ENCODE results near the gene TMEM128.
"Not testable (repeated sequence)": the region's sequence is repeated elsewhere in the genome, so short reads cannot be mapped to it uniquely, and the experiment has no call there.

The TMEM128 gene

DNA sequence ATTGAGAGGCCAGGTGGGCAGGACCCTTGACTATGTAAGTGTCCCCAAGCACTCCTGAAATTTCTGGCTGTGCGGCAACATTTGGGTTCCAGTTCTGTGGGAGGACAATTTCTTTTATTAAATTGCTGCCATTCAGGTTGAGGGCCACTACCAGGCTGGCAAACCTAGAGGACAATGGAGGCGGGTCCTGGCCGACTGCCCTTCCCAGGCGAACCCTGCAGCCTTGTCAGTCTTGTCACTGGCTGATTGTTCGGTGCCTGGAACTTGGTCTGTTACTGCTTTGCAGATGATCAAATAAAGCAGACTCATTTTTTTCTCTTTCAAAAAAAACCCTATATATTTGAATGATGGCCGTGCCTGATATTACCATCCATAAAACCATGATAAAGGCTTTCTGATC is 6.6 kb upstream of the TMEM128 start:
- no peak for DNase-seq

DNA sequence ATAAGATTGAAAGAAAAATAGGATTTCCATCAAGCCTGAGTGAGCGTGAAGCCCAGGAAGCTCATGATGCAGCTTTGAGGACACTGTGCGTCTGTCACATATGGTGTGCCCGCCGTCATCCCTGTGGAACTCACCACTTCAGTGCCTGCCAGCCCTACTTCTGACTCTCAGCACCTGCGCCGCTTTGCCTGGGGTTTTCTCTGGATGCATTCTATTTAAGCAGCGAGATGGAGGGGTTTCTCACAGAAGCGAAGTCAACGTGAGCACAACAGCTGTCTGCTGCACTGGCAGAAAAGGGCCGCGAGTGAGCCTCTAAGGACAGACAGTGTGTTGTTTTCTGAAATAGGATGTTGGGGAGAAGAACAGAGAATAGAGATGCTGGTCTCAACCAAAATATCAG is 6.2 kb upstream of the TMEM128 start:
- no peak for DNase-seq

DNA sequence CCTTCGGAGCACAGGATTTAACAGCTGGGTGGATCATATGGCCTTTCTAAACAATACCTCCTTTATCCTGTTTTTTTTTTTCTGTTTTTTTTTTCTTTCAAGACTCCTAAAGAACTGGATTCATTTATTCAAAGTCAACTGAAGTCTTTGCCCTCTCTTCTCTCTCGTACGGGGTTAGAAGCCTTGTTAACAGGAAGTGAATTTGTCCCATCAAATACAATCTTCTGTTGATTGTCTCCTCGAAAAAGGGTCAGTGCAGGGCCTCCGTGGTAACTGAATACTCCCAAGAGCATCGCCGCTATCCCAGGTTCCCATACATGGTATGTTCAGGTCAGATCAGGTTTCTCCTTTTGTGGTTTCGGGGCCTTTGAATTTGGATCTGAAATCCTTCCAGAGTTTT is 1.8 kb upstream of the TMEM128 start:
- no peak for DNase-seq

DNA sequence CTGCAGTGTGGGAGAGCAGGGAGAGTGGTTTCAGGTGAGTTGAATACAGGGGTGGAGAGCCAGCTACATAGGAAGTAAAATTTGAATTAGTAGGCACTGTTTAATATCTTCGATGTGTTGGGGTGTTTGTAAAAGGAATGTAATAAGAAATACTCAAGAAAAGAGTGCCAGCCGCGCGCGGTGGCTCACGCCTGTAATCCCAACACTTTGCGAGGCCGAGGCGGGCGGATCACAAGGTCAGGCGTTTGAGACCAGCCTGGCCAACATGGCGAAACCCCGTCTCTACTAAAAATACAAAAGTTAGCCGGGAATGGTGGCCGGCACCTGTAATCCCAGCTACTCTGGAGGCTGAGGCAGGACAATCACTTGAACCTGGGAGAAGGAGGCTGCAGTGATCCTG is 1.3 kb upstream of the TMEM128 start:
- not testable (repeated sequence) for DNase-seq

DNA sequence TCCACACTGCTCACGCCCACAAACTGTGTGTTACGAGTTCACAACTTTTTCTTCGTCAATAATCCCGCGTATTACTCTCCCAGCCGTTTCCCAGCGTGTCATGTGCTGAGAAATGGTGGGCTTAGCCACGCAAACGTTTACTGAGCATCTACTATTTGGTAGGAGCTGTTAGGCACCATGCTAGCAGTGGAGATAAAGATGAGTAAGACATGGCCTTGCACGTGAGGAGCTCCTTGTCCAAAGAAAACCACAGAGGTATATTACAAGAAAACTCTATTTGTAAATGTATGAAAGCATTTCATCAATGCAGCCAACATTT is 821 bp upstream of the TMEM128 start:
- DNase-seq = no peak

DNA sequence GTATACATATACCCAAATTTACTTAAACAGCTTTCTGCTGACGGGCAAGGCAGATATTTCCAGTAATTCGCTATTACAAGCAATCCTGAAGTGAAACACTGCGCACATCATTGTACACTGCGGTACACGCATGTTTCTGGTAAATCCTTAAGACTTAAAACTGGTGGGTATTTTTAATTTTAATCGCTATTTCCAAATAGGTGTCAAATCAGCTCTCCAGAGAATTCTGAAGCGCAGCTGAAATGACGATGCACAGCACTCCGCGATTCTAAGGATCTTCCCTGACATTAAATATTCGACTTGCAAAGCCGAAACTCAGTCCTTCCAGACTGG is 361 bp downstream of the TMEM128 start:
- DNase-seq = no peak

DNA sequence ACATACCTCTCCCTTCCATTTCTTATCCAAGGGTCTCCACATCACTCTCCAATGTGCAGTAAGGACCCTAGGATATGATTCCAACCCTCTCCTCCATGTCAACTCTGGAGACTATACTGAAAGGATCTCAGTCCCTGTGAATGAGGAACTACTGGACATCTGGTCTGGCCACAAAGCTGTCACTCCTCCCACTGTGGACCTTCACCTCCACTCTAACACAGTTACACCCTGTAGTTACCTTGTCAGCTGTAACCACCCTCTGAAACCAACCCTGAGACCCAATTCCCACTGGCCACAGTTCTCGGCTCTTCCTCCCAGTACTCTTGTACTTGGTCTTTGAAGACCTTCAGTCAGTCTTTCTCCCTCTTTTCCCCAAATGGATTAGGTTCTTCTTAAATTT is 2.9 kb downstream of the TMEM128 start:
- DNase-seq = no peak

DNA sequence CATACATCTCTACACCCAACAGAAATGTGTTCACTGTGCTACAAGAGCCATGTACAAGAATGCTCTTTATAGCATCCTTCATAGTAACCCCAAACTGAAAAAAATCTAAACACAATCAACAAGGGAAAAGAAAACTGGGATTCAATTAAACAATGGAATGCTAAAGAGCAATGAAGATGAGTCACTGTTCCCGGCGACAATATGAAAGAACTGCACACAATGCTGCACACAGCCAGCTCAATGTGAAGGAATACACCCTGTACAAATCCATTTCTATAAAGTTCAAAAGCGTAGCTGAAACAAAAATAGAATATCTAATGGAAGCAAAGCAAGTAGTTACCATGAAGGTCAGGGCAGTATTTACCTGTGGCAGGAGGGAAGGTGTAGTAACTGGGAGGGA is 8.5 kb downstream of the TMEM128 start:
- DNase-seq = not testable (repeated sequence)

DNA sequence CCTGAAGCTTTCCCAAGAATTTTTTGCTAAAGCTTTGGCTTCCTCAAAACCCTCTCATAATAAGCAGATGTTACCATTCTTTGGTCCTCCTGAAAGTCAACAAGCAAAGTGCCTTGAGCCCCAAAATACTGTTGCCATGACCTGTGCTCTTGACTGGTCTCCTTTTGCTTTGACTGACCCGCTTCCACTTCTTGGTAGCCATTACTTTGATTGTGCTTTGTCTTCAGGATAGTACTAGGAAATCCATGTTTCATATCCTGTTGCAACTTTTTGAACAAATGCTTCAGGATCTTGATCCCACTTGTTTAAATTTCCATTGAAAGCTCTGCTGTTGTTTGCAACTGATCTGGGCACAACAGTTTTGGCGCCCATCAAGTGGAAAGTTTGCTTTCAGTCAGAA is 14.4 kb downstream of the TMEM128 start:
- DNase-seq = no peak

DNA sequence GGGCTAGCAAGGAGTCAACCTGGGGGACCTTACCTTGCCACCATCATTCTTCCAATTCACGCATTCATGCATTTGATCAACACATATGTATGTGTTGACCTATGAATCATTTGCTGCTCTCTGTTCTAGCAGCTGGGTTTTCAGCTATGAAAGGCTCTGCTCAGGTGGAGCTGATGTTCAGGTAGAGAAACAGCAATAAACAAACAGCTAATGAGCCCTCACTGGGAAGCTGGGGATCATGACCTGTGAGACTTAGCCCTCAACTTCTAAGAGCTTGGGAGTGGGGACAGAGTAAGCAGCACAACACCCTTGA is 19.7 kb downstream of the TMEM128 start:
- DNase-seq = no peak

DNA sequence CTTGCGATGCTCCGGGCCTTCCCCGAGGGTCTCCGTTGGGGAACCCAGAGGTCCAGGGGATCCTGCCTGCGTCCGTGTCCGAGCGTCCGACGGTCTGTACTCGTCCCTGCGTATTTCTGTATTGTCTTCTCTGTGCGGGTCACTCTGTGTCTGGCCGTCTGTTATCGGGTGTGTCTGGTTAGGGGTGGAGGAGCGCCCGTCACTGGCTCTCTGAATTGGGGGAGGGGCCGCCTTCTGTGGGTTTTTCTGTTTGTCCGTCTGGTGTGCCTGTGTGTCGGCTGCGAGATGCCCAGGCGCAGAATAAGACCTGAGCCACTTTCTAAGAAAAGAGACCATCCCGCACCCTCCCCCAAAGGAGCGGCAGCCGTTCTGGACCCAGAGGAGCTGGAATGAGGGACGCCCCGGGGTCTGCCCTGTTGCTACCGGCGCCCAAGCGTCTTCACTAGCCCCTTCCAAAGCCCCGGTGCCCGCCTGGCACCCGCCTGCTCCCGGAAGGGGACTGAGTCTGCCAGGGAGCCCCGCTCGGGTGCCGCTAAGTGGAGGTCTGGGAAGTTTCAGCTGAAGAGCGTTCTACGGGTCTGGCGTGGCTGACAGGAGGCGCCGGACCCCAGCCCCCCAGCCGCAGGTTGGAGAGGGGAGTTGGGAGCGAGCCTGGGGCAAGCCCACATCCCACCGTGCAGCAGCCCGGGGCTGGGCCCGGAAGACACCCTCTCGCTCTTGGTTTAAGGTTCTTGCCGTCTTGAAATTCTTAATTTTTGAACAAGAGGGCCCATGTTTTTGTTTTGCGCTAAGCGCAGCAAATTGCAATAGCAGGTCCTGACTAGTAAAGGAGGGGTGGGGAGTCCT is 20.3 kb downstream of the TMEM128 start:
- DNase-seq = no peak

DNA sequence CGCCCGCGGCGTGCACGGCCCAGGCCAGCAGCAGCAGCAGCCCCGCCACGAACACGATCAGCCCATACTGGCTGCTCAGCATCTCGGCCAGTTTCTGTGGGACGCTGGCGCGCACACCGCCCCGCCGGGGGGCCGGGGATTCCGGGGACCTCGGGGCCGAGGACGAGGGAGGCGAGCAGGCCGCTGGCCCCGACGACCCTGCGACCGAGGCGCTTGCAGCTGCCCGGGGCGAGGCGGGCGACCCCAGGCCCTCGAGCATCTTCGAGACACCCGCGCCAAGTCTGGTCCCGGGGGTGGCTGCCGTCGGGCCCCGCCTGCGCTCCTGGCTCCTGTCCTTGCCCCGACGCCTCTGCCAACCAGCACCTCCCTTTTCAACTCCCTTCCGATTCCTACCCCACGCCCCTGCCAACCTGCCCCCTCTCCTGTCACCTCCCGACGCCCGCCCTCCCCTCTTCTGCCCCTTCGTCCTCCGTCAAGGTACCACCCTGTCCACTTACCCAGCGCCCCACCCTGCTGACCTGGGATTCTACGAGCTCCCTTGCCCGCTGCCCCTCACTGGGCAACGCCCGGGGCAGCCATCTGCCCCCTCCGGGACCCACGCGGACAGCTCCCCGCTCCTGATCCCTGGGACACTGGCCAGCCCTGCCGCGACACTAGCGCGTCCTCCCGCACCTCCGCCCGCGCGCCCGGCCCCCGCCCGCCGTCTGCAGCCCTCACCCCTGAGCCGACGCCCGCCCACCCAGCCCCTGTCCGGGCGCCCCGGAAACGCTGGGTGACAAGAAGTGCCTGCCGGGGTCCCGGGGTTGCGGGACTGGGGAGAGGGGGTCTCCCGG is 21.2 kb downstream of the TMEM128 start, which contains the start of gene OTOP1:
OTOP1 (minus strand) TSS at position 324 of the 833 bp plus-strand sequence; CDS start at position 259, 65 bp downstream.
- no peak for DNase-seq

DNA sequence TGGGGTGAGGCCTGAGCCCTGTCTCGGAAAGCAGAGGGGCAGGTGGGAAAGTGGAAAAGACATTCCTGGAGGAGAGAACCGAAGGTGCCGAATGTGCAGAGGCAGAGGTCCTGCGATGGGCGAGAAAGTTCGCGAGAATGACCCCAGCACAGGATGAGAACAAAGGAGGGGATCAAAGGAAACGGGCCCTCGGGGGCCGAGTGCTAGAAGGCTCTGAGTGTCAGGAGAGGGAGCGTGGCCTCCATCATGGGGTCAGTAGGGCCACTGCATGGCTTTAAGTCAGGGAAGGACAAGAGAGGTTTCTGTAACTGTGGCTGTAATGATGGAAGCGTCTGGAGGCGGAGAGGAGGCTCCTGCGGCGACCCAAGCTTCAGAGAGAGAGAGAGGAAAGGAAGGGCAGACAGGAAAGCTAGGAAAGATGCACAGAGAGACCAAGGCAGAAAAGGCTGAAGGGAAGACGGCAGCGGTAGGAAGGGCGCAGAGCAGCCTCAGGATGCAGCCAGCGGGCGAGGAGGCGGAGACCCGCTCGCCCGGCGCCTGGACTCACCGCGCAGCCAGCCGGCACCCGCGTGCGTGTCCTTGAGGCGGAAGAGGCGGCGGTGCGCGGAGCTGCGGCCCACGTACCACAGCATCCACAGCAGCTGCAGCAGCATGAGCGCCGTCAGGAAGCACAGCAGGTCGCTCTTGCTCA is 22.0 kb downstream of the TMEM128 start:
- no peak for DNase-seq

DNA sequence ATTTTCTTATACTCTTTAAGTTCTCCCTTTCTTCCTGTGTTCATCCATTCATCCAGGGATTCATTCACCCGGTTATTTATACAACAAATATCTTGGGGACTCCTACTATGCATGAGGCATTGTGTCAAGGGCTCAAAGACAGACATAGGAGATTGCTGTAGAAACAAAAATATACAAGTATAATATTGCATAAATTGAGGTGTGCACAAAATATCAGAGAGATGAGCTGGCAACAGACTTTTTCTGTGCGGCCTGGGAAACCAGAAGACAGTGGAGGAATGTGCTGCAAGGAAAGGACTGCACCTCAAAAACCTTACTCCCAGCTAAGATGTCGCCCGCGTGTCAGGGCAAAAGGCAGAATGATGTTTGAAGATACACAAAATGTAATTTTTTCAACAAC is 30.9 kb downstream of the TMEM128 start:
- DNase-seq = no peak

DNA sequence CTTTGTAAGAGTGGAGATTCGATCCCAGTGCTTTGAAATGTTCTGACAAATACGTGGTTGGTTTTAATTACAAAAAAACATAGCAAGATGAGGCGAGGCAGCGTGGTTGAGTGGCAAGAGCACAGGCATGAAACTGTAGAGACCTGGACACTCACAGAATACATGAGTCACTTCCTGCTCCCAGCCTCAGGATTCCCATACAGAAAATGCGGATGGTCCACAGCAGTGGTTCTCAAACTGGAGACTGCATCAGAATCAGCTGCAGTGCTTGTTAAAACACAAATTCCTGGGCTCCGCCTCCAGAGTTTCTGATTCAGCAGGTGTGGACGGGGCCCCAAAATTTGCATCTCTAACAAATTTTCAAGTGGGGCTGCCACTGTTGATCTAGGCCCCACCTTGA is 31.4 kb downstream of the TMEM128 start:
- DNase-seq = no peak

DNA sequence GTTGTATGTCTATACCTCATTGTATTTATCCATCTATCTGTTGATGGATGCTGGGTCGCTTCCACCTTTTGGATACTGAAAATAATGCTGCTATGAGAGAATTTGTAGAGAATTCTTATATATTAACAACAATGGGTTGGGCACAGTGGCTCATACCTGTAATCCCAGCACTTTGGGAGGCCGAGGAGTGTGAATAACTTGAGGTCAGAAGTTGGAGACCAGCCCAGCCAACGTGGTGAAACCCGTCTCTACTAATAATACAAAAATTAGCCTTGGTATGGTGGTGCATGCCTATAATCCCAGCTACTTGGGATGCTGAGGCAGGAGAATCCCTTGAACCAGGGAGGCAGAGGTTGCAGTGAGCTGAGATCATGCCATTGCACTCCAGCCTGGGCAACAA is 34.3 kb downstream of the TMEM128 start:
- not testable (repeated sequence) for DNase-seq

DNA sequence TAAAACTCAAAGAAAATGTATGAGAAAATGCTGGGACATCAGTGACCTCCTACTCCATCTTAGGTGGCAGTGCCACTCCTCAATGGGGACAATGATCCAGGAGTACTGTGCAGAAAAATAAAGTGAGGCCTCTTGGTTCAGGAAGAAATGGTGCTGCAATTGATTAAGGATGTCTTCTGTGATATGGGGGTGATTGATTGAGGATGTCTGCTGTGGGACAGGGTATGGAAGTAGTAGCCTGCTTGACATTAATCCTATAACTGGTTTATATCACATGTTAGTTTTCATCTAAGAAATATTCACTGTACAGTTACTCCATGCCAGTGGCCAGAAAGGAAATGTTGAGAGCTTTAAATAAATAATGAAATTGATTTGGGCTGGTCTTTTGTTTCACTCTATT is 41.8 kb downstream of the TMEM128 start:
- DNase-seq = no peak

DNA sequence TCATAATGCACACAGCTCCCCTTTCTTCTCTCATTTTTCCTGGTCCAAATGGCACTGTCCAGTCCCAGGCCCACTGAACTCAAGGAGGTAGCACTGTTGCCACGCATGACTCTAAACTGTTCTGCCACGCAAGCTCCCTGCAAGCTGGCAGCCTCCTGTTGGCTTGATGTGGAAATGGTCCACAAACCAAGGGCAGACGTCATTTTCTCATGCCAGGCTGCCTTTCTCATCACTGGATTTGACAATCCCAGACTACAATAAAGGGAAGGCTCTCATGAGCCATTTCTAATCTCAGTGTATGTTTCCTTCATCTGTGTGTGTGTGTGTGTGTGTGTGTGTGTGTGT is 43.6 kb downstream of the TMEM128 start:
- DNase-seq = no peak

DNA sequence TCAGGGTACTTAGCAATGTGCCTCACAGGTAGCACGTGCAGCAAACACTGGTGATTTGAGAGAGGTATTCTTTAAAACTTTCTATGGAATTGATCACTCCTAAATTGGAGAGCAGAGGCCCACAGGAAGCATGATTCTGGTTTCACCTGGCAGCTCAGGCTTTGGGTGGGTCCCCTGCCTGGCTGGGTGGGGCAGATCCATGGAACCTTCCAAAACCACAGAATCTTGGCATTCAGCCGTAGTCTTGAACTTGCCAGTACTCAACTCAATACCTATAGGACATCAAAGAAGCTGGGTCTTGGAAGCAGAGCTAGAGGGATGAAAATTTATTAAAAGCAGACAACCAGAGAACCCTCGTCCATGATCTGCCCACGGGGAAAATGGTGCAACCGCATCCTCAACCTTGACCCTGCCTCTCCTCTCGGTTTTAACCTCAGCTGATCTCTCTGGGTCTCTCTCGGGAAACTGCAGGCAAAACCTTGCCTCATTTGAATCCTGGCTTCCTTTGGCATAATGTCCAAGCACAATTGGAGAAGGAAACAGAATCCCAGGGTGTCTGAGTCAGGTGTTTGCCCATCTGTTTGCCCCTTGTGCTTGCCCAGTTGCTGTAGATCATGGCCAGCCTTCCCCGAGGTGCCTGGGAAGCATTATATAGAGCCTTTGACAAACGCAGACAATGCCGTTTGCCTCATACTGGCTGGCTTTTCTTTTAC is 44.2 kb downstream of the TMEM128 start:
- no peak for DNase-seq

DNA sequence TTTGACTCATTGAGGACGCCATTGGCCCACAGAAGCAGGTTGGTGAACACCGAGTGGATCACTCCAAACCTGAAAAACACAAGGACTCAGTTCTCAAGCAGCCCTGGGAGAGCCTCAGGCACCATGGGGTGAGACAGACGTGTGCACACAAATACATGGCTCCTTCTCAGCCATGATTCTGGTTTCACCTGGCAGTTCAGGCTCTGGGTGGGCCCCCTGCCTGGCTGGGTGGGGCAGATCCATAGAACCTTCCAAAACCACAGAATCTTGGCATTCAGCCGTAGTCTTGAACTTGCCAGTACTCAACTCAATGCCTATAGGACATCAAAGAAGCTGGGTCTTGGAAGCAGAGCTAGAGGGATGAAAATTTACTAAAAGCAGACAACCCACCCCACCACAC is 45.5 kb downstream of the TMEM128 start:
- no peak for DNase-seq

DNA sequence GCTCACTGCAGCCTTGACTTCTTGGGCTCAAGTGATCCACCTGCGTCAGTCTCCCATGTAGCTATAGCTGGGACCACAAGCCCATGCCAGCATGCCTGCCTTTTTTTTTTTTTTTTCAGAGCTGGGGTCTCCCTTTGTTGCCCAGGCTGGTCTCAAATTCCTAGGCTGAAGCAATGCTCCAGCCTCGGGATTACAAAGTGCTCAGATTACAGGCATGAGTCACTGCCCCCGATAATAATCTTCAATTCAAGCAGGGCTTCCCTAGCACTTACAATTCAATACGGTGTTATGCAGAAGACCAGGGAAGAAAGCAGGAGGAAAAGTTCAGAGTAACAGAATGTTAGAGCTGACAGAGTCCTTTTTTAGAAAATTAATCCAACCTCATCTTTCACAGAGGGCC is 47.4 kb downstream of the TMEM128 start:
- no peak for DNase-seq

DNA sequence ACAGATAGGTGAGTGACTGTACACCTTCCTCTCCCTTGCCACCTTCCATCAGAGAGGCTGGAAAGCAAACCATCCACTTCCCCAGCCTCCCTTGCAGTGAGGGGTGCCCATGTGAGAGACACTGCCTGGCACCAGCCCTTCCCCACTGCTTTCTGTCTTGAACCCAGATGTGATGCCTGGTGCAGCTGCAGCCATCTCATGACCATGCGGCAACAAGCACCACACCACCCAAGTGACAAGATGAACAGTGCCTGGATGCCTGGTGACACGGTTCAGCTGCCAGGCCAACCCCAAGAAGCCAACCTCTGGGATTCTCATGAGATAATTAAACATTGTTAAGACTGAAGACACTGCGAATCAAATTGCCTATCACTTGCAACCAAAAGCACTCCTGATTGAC is 52.7 kb downstream of the TMEM128 start:
- no peak for DNase-seq

DNA sequence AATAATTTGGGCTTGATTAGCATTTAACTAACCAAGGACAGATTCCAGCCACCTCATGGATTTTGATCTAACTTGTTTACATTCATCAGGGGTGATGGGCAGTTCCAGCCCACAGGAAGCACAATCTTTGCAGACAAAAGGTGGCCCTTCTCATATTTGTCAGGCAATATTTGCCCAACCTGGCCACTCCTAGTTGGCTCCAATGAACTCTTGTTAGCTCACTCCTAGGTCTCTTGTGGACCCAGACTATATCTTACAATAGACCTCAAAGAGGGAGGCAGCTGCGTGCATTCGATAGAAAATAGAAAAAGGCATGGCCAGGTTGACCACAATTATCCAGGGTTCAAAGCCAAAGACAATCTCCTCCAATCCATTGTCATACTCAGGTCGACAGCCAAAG is 59.5 kb downstream of the TMEM128 start:
- not testable (repeated sequence) for DNase-seq
